GM19238 (cell line): ENCODE data around the gene RDH14.
A peak's percentile ranks its signal among the peaks of the same experiment; 100 is the strongest.

Experiments
- DNase-seq: peaks from one replicate; pipeline ENCODE4 v3.0.0; 2011; ENCODE audit warnings: low spot score; ENCODE audit not compliant: insufficient read length

Gene RDH14

GRCh38 chr2:18522484-18523146 lies 37.8 kb downstream of the RDH14 start:
- no peak for DNase-seq

GRCh38 chr2:18520451-18521425 lies 39.7 kb downstream of the RDH14 start:
- DNase-seq = peak; percentile 27

GRCh38 chr2:18519914-18520450 lies 40.5 kb downstream of the RDH14 start:
- no peak for DNase-seq

GRCh38 chr2:18518116-18519111 lies 42.0 kb downstream of the RDH14 start:
- no peak for DNase-seq

- DNase-seq = no peak
These were observed 43.1 kb downstream of the RDH14 start for GRCh38 chr2:18517386-18517785.

GRCh38 chr2:18516112-18516511 lies 44.3 kb downstream of the RDH14 start:
- DNase-seq = no peak

GRCh38 chr2:18514526-18515461 lies 45.7 kb downstream of the RDH14 start:
- no peak for DNase-seq

GRCh38 chr2:18510775-18511174 lies 49.7 kb downstream of the RDH14 start:
- no peak for DNase-seq

- DNase-seq = no peak
These were observed 53.5 kb downstream of the RDH14 start for GRCh38 chr2:18506883-18507509.

GRCh38 chr2:18505703-18506341 lies 54.6 kb downstream of the RDH14 start:
- no peak for DNase-seq
